KMS-11 (cell line): ENCODE measurements around the gene LILRA1.
"Not testable (repeated sequence)": the region's sequence is repeated elsewhere in the genome, so short reads cannot be mapped to it uniquely, and the experiment has no call there.

Experiments
- H2AFZ ChIP-seq: fragments of 200-600 bp; sonication (generic); 2 replicates; pipeline ENCODE4 v1.6.1; 2016; ENCODE audit warnings: antibody characterized with exemption, mixed run types, low read depth
- H3K27ac ChIP-seq: fragments of 200-600 bp; sonication (generic); 2 replicates; pipeline ENCODE4 v1.6.1; 2016; ENCODE audit warnings: mild to moderate bottlenecking, mixed run types
- H3K27me3 ChIP-seq: fragments of 200-600 bp; sonication (generic); 2 replicates; pipeline ENCODE4 v1.6.1; 2017; ENCODE audit warnings: mild to moderate bottlenecking, low read depth, mixed run types, moderate library complexity; ENCODE audit not compliant: insufficient read depth
- H3K36me3 ChIP-seq: fragments of 200-600 bp; sonication (generic); 2 replicates; pipeline ENCODE4 v1.6.1; 2017; ENCODE audit warnings: mild to moderate bottlenecking, mixed run types; ENCODE audit not compliant: insufficient read depth
- H3K4me1 ChIP-seq: fragments of 200-600 bp; sonication (generic); 2 replicates; pipeline ENCODE4 v1.6.1; 2016; ENCODE audit warnings: mild to moderate bottlenecking, low read depth, mixed run types; ENCODE audit not compliant: poor library complexity, severe bottlenecking
- H3K4me2 ChIP-seq: fragments of 200-600 bp; sonication (generic); 2 replicates; pipeline ENCODE4 v1.7.0; 2016; ENCODE audit warnings: mild to moderate bottlenecking, mixed run types
- H3K4me3 ChIP-seq: fragments of 200-600 bp; sonication (generic); IDR thresholded peaks from 2 replicates; pipeline ENCODE4 v1.6.1; 2017; ENCODE audit warnings: low read depth, low read length, mixed read lengths; ENCODE audit not compliant: insufficient read depth
- H3K79me2 ChIP-seq: fragments of 200-600 bp; sonication (generic); 2 replicates; pipeline ENCODE4 v1.6.1; 2016; ENCODE audit warnings: low read depth, mixed run types; ENCODE audit not compliant: insufficient read depth
- H3K9ac ChIP-seq: fragments of 200-600 bp; sonication (generic); 2 replicates; pipeline ENCODE4 v1.6.1; 2016; ENCODE audit warnings: mild to moderate bottlenecking, mixed run types
- H4K20me1 ChIP-seq: fragments of 200-600 bp; sonication (generic); 2 replicates; pipeline ENCODE4 v1.6.1; 2016; ENCODE audit warnings: mild to moderate bottlenecking, mixed run types; ENCODE audit not compliant: insufficient read depth
- CTCF ChIP-seq: fragments of 200-600 bp; sonication (generic); conservative IDR thresholded peaks from 2 replicates; pipeline ENCODE4 v1.6.1; 2017; ENCODE audit warnings: low read depth, mild to moderate bottlenecking, antibody characterized with exemption, low read length, moderate library complexity, mixed read lengths

Gene LILRA1

GRCh38 chr19:54593445-54593844 is at the start of gene LILRA1:
TSS of gene LILRA1 (plus strand) at chr19:54593632. CDS start at chr19:54594245, 613 bp downstream.
- peaks cover 16% of the 10 kb centered on the region; the same call in 1 of the 2 replicates for H3K27me3 ChIP-seq
- not testable (repeated sequence) for H3K79me2 ChIP-seq, H3K9ac ChIP-seq, H3K36me3 ChIP-seq, H3K4me2 ChIP-seq, H3K4me3 ChIP-seq, H4K20me1 ChIP-seq, H3K4me1 ChIP-seq, H3K27ac ChIP-seq, H2AFZ ChIP-seq

DNA sequence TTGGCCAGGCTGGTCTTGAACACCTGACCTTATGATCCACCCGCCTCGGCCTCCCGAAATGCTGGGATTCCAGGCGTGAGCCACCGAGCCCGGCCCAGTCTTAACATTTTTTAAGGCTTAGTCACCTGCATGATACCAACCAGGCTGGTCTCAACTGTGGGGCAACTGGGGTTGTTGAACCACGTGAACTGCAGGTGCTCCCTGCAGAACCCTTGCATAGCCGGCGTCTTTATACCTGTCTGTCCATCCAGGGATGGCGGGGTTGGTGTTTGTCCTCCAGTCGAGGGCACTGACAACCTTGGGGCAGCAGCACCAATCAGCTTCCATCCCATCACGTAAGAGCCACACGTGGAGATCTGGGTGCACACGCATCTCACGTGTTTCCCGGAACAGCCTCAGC is 44.6 kb upstream of the LILRA1 start:
- H3K9ac ChIP-seq: no peak overlapping the region
- no peak overlapping the region for H3K27ac ChIP-seq
- no peak overlapping the region for H3K4me2 ChIP-seq
- no peak overlapping the region for H2AFZ ChIP-seq
- no peaks in the 10 kb centered on the region for H3K4me1 ChIP-seq
- H3K36me3 ChIP-seq: no peaks in the 10 kb centered on the region
- TF ChIP-seq CTCF: no peak
- H3K4me3 ChIP-seq: no peak overlapping the region
- no peaks in the 10 kb centered on the region for H3K79me2 ChIP-seq
- H3K27me3 ChIP-seq: peaks cover 8% of the 10 kb centered on the region; the same call in 1 of the 2 replicates
- no peaks in the 10 kb centered on the region for H4K20me1 ChIP-seq

GRCh38 chr19:54549224-54549623 is 44.2 kb upstream of the LILRA1 start:
- H3K79me2 ChIP-seq: no peaks in the 10 kb centered on the region
- no peaks in the 10 kb centered on the region for H3K36me3 ChIP-seq
- H3K4me2 ChIP-seq: no peak overlapping the region
- no peak overlapping the region for H3K27ac ChIP-seq
- H4K20me1 ChIP-seq: no peaks in the 10 kb centered on the region
- H3K4me1 ChIP-seq: no peaks in the 10 kb centered on the region
- no peak overlapping the region for H3K4me3 ChIP-seq
- no peak overlapping the region for H3K9ac ChIP-seq
- peaks cover 6% of the 10 kb centered on the region; the same call in 1 of the 2 replicates for H3K27me3 ChIP-seq
- no peak for TF ChIP-seq CTCF
- no peak overlapping the region for H2AFZ ChIP-seq

- Histone ChIP-seq H3K9ac (no peak overlapping the region), H3K4me3 (no peak overlapping the region), H3K36me3 (no peaks in the 10 kb centered on the region), H4K20me1 (no peaks in the 10 kb centered on the region), H3K27me3 (peaks cover 3% of the 10 kb centered on the region; the same call in 1 of the 2 replicates), H3K27ac (no peak overlapping the region), H2AFZ (no peak overlapping the region), H3K4me2 (no peak overlapping the region), H3K4me1 (no peaks in the 10 kb centered on the region), H3K79me2 (no peaks in the 10 kb centered on the region)
- TF ChIP-seq CTCF: no peak
These were observed 42.1 kb upstream of the LILRA1 start for GRCh38 chr19:54551293-54551692.

DNA sequence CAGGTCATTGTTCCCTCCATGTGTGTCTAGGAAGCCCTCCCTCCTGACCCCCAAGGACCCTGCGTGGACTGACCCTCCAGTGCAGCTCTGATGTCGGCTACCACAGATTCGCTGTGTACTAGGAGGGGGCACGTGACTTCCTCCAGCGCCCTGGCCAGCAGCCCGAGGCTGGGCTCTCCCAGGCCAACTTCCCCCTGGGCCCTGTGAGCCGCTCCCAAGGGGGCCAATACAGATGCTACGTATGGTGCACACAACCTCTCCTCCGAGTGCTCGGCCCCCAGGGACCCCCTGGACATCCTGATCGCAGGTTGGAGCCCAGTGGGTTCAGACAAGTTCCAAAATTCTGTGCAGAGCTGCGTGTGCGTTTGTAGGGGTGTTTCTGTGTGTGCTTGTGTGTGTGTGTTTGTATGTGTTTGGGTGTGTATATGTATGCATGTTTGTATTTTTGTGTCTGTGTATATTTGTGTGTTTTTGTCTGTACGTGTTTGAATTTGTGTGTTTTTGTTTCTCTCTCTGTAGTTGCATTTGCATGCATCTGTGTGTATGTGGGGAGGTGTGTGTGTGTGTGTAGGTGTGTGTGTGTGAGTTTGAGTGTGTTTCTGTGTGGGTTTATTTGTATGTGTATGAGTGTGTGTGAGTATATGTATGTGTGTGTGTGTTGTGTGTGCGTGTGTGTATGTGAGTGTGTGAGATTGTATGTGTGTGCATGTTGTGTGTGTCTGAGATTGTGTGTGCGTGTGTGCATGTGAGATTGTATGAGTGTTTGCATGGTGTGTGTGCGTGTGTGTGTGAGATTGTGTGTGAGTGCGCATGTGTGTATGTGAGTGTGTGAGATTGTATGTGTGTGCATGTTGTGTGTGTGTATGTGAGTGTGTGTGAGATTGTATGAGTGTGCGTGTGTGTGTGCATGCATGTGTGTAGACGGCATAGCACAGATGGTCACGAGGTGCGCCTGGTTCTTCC is 41.2 kb upstream of the LILRA1 start:
- H3K36me3 ChIP-seq: no peaks in the 10 kb centered on the region
- no peak overlapping the region for H3K4me3 ChIP-seq
- peaks cover 3% of the 10 kb centered on the region; the same call in 1 of the 2 replicates for H3K27me3 ChIP-seq
- H2AFZ ChIP-seq: no peak overlapping the region
- no peak for TF ChIP-seq CTCF
- no peak overlapping the region for H3K4me2 ChIP-seq
- H4K20me1 ChIP-seq: no peaks in the 10 kb centered on the region
- H3K27ac ChIP-seq: no peak overlapping the region
- H3K9ac ChIP-seq: no peak overlapping the region
- H3K79me2 ChIP-seq: no peaks in the 10 kb centered on the region
- H3K4me1 ChIP-seq: no peaks in the 10 kb centered on the region
